ENCODE results near the gene IDE.
"Not testable (repeated sequence)": the region's sequence is repeated elsewhere in the genome, so short reads cannot be mapped to it uniquely, and the experiment has no call there.

IDE gene

GRCh38 chr10:92470026-92470425, 103.9 kb downstream of the IDE start:
- no peak for ATAC-seq
- TF ChIP-seq PPARA (CRISPR knock-in tag; IDR thresholded peaks at IDR 0.05; ENCODE audit: borderline replicate concordance), result no peak
- TF ChIP-seq CSRNP3 (CRISPR knock-in tag; IDR thresholded peaks at IDR 0.05), result no peak
- no peak for TF ChIP-seq GLIS3 (CRISPR knock-in tag; IDR thresholded peaks at IDR 0.05)
- no peak for TF ChIP-seq ESRRG (CRISPR knock-in tag; IDR thresholded peaks at IDR 0.05)
- no peak for TF ChIP-seq SNAI2 (CRISPR knock-in tag; IDR thresholded peaks at IDR 0.05)
- TF ChIP-seq POU6F1 (CRISPR knock-in tag; IDR thresholded peaks at IDR 0.05; ENCODE audit: borderline replicate concordance, low read depth), result no peak

- no peak for TF ChIP-seq PPARA (CRISPR knock-in tag; IDR thresholded peaks at IDR 0.05; ENCODE audit: borderline replicate concordance)
- TF ChIP-seq ZFP3 (CRISPR knock-in tag; IDR thresholded peaks at IDR 0.05), result no peak
- TF ChIP-seq CSRNP3 (CRISPR knock-in tag; IDR thresholded peaks at IDR 0.05), result no peak
- TF ChIP-seq BACH2 (CRISPR knock-in tag; IDR thresholded peaks at IDR 0.05; ENCODE audit: borderline replicate concordance), result no peak
- TF ChIP-seq ISL1 (CRISPR knock-in tag; IDR thresholded peaks at IDR 0.05), result no peak
- no peak for TF ChIP-seq SNAI2 (CRISPR knock-in tag; IDR thresholded peaks at IDR 0.05)
- no peak for TF ChIP-seq CREB5 (CRISPR knock-in tag; IDR thresholded peaks at IDR 0.05; ENCODE audit: low read depth)
- TF ChIP-seq ESRRG (CRISPR knock-in tag; IDR thresholded peaks at IDR 0.05), result no peak
- TF ChIP-seq TCF4 (CRISPR knock-in tag; IDR thresholded peaks at IDR 0.05; ENCODE audit: borderline replicate concordance), result no peak
- ATAC-seq, result no peak
Measured at GRCh38 chr10:92464364-92464763, 109.5 kb downstream of the IDE start.

- ATAC-seq, result no peak
- TF ChIP-seq ZFP30 (CRISPR knock-in tag; IDR thresholded peaks at IDR 0.05), result no peak
- TF ChIP-seq TOX (CRISPR knock-in tag; IDR thresholded peaks at IDR 0.05; ENCODE audit: borderline replicate concordance), result no peak
- TF ChIP-seq CSRNP3 (CRISPR knock-in tag; IDR thresholded peaks at IDR 0.05), result no peak
- no peak for TF ChIP-seq CREB5 (CRISPR knock-in tag; IDR thresholded peaks at IDR 0.05; ENCODE audit: low read depth)
- no peak for TF ChIP-seq ZC3H10 (CRISPR knock-in tag; IDR thresholded peaks at IDR 0.05)
- TF ChIP-seq ARNTL (CRISPR knock-in tag; IDR thresholded peaks at IDR 0.05; ENCODE audit: borderline replicate concordance, low read depth), result no peak
- TF ChIP-seq PATZ1 (CRISPR knock-in tag; IDR thresholded peaks at IDR 0.05; ENCODE audit: borderline replicate concordance), result no peak
- no peak for TF ChIP-seq TCF4 (CRISPR knock-in tag; IDR thresholded peaks at IDR 0.05; ENCODE audit: borderline replicate concordance)
- TF ChIP-seq CSDC2 (CRISPR knock-in tag; IDR thresholded peaks at IDR 0.05), result no peak
- no peak for TF ChIP-seq ZNF565 (CRISPR knock-in tag; conservative IDR thresholded peaks at IDR 0.05; ENCODE audit: low read depth)
- TF ChIP-seq OSR1 (CRISPR knock-in tag; IDR thresholded peaks at IDR 0.05), result no peak
- TF ChIP-seq SNAI2 (CRISPR knock-in tag; IDR thresholded peaks at IDR 0.05), result no peak
- no peak for TF ChIP-seq TSHZ2 (CRISPR knock-in tag; IDR thresholded peaks at IDR 0.05)
Measured at GRCh38 chr10:92463582-92463981, 110.3 kb downstream of the IDE start.

GRCh38 chr10:92454955-92455354, 118.9 kb downstream of the IDE start:
- not testable (repeated sequence) for ATAC-seq

All from SK-N-SH treated with all-trans-retinoic acid at 6 μM for 48 hours (cell line).